Dendritic cell treated with granulocyte-macrophage colony-stimulating factor and Interleukin-4, amounts not matched to agents 40 ng/mL and 50 ng/mL, for 4 days (primary cell): ENCODE data around the gene ARL3.

Experiments used
- H3K27ac Mint-ChIP-seq: one replicate; pipeline ENCODE4 v1.8.0; 2022; ENCODE audit warnings: mild to moderate bottlenecking, mixed read lengths
- H3K27me3 Mint-ChIP-seq: one replicate; pipeline ENCODE4 v1.8.0; 2022; ENCODE audit warnings: mild to moderate bottlenecking, mixed read lengths
- H3K36me3 Mint-ChIP-seq: one replicate; pipeline ENCODE4 v1.8.0; 2022; ENCODE audit warnings: low read depth, mixed read lengths
- H3K4me1 Mint-ChIP-seq: one replicate; pipeline ENCODE4 v1.8.0; 2022; ENCODE audit warnings: low read depth, mixed read lengths
- H3K4me3 Mint-ChIP-seq: one replicate; pipeline ENCODE4 v1.8.0; 2022; ENCODE audit warnings: mild to moderate bottlenecking, moderate library complexity, mixed read lengths
- H3K9me3 Mint-ChIP-seq: one replicate; pipeline ENCODE4 v1.8.0; 2022; ENCODE audit warnings: mixed read lengths
- intact Hi-C: fragments of 100-400 bp; cut with micrococcal nuclease; formaldehyde crosslinking; loops from one replicate; pipeline ENCODE4 v1.15.0; 2022

The ARL3 gene

DNA sequence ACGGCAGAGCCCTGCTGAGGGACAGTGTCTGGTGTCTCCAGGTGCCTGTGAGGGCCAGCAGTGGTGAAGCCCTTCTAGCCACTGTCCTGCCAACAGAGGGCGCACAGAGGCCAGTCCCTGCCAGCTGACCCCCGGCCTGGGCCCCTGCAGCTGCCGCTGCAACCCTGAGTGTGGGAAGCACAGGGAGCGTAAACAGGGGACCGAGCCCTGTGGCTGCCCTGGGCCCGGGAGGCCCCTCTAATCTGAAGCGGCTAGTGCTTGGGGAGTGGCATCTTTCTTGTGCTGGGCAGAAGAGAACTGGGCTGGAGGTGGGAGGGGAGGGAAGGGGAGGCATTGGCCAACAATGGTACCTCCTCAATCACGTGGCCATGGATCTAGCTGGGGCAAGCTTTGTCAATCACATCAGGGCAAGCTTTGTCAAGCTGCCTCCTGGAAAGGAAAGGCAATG lies 35.3 kb downstream of the ARL3 start:
- H3K4me3 Mint-ChIP-seq: peak overlapping the region; percentile 63
- intact Hi-C loops: loop anchor here (2.0 kb wide), 1 partner anchor 34 kb away; no protein-coding TSS in a partner anchor
- peaks cover 57% of the 10 kb centered on the region for H3K4me1 Mint-ChIP-seq
- H3K36me3 Mint-ChIP-seq: peaks cover 37% of the 10 kb centered on the region
- H3K27ac Mint-ChIP-seq: peak overlapping the region; percentile 94
- no peaks in the 10 kb centered on the region for H3K9me3 Mint-ChIP-seq
- no peaks in the 10 kb centered on the region for H3K27me3 Mint-ChIP-seq

DNA sequence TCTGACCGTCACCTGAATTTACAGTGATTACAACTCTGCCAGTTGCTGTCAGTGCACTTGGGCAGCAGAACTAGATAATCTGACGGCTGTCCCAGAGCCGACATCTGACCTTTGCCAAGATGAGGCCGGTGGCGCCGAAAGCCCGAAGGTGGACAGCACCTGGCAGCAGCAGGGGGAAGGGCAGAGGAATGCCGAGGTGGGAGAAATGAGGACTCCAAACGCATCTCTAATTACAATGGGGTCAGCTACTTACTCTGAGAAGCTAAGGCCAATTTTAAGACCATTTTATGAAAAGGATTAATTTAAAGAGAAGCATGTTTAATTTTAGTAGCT lies 36.2 kb downstream of the ARL3 start:
- no peaks in the 10 kb centered on the region for H3K9me3 Mint-ChIP-seq
- intact Hi-C loops: loop anchor here (2.0 kb wide), 1 partner anchor 35 kb away; no protein-coding TSS in a partner anchor
- H3K4me1 Mint-ChIP-seq: peaks cover 58% of the 10 kb centered on the region
- H3K27ac Mint-ChIP-seq: peak overlapping the region; percentile 94
- no peak overlapping the region for H3K4me3 Mint-ChIP-seq
- peaks cover 30% of the 10 kb centered on the region for H3K36me3 Mint-ChIP-seq
- H3K27me3 Mint-ChIP-seq: no peaks in the 10 kb centered on the region

DNA sequence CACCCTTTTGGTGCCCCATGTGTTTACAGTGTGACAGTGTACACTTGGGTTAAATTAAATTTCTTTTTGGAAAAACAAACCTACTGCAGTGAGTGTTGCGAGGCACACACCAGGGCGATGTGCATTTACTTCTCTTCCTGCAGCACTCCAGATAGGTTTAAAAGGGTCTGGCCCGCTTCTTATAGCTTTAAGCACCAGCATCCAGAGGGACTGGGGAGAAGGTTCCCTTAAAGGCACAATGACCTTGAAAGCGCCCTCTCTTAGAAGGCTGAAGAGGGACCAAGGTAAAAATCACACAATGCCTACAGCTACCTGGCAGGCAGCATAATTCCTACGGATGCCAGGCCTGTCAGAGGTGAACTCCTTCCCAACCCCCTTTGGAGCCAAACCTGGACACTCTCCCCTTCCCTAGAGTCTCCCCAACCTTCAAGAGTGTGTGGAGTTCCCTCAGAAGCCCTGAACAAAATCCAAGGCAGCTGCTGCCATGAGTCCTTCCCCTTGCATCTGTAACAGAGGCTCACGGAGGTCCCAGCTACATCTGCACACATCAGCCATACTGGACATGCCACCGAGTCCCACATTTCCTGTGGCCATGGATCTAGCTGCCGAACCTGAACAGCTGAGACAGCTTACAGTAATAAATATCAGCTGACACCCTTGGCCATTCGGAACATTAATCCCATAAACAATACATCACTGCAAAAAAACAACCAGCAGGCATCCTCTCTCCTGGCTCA lies 36.7 kb downstream of the ARL3 start:
- H3K9me3 Mint-ChIP-seq: no peaks in the 10 kb centered on the region
- H3K27me3 Mint-ChIP-seq: no peaks in the 10 kb centered on the region
- intact Hi-C loops: loop anchor here (2.0 kb wide), 1 partner anchor 35 kb away; no protein-coding TSS in a partner anchor
- H3K27ac Mint-ChIP-seq: peak overlapping the region; percentile 94
- peaks cover 27% of the 10 kb centered on the region for H3K36me3 Mint-ChIP-seq
- H3K4me1 Mint-ChIP-seq: peaks cover 64% of the 10 kb centered on the region
- no peak overlapping the region for H3K4me3 Mint-ChIP-seq

DNA sequence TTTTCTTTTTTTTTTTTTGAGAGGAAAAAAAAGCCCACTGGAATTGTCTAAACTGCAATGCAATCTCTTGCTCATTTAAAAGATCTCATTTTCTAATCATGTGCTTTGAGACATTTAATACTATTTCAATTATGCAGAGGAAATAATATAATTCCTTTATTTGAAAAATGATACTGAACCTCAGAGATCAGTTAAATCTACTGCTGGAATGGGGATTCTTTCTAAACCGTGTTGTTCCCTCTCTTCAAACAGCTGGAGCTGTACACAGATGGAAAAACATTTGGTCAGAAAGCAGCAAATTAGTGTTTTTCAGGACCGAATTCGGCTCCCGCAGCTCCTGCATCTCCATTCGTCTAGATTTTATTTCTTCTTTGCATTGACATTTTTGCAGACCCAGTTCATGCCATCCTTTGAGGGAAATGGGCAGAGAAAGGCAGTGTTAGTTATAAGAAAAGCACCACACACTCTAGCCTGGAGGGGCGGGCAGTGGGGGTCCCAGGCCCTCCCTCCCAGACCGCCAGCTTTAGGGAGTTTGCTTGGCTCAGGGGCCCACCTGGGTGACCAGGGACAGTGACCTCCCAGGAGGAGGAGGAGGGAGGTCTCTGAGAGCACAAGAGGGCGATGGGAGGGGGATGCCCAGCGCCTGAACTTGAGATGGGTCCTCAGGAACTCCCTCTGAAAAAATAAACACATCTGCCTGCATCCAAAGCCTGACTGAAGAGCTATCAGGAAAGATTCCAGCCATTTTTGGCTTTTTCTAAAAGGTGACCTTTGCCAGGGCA lies 37.5 kb downstream of the ARL3 start:
- H3K4me1 Mint-ChIP-seq: peaks cover 71% of the 10 kb centered on the region
- H3K4me3 Mint-ChIP-seq: peak overlapping the region; percentile 6

DNA sequence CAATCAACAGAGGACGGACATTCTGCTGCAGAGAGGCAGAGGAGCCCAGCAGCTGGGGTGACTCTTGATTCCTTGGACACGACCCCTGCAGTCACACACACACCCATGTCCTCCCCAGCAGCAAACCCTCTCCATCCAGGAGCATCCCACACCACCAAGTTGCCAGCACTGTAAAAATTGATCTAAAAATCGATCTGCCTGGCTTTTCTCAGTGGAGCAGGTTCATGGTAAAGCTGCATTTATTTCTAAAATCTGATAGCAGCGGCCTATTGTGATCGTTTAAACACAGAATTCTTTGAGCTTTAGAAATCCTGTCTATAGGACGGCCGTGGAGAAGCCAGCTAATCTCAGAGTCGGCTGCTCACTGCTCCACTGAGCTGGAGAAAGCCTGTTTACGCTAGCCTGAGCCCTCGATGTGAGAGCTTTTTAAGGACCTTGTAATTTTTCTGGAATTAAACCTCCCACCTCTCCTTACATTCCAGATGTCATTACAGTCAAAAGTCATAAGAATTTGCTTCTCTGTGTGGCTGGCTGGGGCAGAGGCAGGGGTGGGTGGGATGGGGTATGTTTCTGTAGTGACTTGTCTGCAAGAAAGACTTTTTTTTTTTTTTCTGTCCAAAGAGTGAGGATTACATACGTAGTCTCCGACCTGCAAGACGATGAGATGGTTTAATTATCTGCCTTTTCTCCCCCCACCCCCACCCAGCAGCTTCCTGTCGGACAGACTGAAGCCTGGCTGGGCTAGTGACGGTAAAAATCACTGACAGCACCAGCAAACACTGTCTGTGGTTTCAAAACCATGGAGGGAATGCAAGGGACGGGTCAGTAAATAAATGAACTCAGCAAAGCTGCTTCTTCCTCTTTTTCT lies 38.3 kb downstream of the ARL3 start:
- Mint-ChIP-seq H3K27me3 (no peaks in the 10 kb centered on the region), H3K4me1 (peaks cover 71% of the 10 kb centered on the region), H3K36me3 (peaks cover 11% of the 10 kb centered on the region), H3K27ac (peak overlapping the region; percentile 94), H3K4me3 (peak overlapping the region; percentile 17), H3K9me3 (no peaks in the 10 kb centered on the region)
- intact Hi-C loops: no loop called here

More for the DNA sequence above, 37.5 kb downstream of the ARL3 start:
- peak overlapping the region; percentile 94 for H3K27ac Mint-ChIP-seq
- peaks cover 20% of the 10 kb centered on the region for H3K36me3 Mint-ChIP-seq
- no peaks in the 10 kb centered on the region for H3K27me3 Mint-ChIP-seq
- no peaks in the 10 kb centered on the region for H3K9me3 Mint-ChIP-seq
- intact Hi-C loops: no loop called here

DNA sequence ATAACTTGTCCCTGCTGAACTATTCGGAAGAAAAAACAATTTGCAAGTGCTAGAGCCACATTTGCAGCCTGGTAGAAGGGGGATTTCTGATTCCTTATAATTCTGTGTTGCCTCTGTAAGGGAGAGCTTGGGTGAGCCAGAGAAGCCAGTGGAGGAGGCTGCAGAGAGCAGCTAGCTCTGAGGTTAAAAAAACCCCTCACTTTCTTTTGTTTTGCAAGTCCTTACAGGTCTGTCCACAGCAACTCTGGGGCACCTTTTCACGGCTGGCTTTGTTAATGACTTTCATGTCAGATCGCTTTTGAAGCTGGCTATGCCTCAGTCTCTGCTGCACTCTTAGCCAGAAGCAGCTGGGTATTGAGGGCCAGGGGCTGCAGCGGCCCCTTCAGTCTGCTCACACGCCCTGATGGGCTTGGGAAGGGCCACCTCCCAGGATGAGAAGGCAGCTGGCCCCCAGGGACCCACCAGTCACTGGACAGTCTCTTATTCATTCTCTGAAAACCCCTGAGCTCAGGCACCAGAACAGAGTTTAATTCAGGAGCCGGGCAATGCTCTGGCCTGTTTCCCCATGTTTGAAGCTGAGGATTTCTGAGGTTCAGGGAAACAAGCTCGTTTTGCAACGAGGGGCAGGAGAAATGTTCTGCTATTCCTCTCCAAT lies 39.1 kb downstream of the ARL3 start:
- intact Hi-C loops: no loop called here
- H3K27ac Mint-ChIP-seq: peak overlapping the region; percentile 94
- H3K36me3 Mint-ChIP-seq: peaks cover 4% of the 10 kb centered on the region
- peak overlapping the region; percentile 6 for H3K4me3 Mint-ChIP-seq
- H3K4me1 Mint-ChIP-seq: peaks cover 71% of the 10 kb centered on the region
- H3K27me3 Mint-ChIP-seq: no peaks in the 10 kb centered on the region
- no peaks in the 10 kb centered on the region for H3K9me3 Mint-ChIP-seq

DNA sequence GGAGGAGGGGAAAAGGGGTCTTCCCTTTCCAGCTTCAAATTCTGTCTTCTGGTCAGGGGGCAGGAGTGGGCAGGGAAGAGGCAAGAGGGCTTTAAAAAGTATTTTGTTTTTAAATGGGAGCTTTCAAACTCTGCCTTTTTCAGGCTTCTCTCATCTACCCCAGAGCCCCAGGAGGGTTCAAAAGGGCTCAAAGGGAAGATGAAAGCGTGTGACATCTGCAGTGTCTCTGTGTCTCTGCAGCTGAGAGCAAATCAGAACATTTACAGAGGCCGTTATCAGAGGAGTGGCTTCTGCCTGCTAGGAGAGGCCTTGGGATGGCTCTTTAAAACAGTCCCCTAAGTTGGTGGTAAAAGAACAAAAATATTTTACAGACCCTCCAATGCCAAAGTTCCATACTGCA lies 39.6 kb downstream of the ARL3 start:
- H3K27me3 Mint-ChIP-seq: no peaks in the 10 kb centered on the region
- peak overlapping the region; percentile 87 for H3K4me3 Mint-ChIP-seq
- peak overlapping the region; percentile 94 for H3K27ac Mint-ChIP-seq
- intact Hi-C loops: loop anchor here (1.0 kb wide), 1 partner anchor 28 kb away; no protein-coding TSS in a partner anchor
- H3K9me3 Mint-ChIP-seq: no peaks in the 10 kb centered on the region
- H3K4me1 Mint-ChIP-seq: peaks cover 74% of the 10 kb centered on the region
- no peaks in the 10 kb centered on the region for H3K36me3 Mint-ChIP-seq

DNA sequence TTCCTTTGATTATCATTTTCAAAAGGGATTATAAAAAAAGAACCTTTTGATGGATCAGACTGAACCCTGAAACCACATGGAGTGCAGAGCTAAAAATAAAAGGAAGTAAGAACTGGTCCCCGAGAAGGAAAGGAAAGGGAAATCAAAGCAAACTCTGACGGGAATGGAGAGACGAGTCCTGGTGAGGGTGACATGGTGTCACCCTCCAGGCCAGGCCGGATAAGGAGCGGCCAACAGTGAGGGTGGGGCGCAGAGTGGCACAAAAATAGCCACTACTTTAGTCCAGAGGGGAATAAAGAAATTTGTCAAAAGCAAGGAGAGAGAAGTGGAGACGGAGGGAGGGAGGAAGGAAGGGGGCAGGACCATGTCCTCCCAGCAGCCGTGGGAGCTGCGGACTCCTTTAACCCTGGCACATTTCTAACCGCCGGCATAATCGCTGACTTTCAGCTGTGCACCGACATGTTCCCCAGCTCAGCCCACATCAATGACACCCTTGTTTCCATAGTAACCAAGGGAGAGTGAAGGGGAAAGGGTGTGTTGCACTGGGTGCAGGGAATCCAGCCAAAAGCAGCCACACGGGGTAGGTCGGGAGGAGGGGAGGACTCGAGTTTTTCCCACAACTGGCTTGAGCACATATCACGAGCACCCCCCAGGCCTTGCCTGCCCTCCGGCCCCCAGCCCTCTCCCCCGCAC lies 40.2 kb downstream of the ARL3 start:
- intact Hi-C loops: loop anchor here (1.0 kb wide), 1 partner anchor 28 kb away; no protein-coding TSS in a partner anchor
- Mint-ChIP-seq H3K9me3 (no peaks in the 10 kb centered on the region), H3K27me3 (no peaks in the 10 kb centered on the region), H3K27ac (peak overlapping the region; percentile 94), H3K36me3 (no peaks in the 10 kb centered on the region), H3K4me3 (peak overlapping the region; percentile 87), H3K4me1 (peaks cover 74% of the 10 kb centered on the region)

DNA sequence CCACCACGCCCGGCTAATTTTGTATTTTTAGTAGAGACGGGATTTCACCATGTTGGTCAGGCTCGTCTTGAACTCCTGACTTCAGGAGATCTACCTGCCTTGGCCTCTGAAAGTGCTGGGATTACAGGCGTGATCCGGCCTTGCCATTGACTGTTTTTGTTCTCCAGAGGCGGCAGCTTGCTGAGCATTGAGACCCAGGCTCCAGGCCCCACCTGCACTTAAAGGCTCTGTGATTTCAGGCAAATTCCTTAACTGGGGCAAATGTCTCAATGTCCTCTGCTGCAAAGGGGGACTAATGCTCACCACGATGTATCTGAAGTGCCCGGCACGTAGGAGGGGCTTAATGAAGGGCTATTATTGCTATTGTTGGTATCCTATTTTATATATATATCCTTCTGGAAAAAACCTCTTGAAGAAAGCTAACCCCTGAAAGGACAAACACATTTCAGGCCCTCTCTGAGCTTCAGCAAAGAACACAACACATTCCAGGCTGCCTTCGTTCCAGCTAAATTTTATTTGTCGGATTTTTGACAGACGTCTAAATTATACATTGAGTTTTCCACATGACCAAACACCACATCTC lies 40.9 kb downstream of the ARL3 start:
- Mint-ChIP-seq H3K36me3 (no peaks in the 10 kb centered on the region), H3K9me3 (no peaks in the 10 kb centered on the region), H3K4me1 (peaks cover 73% of the 10 kb centered on the region), H3K27me3 (no peaks in the 10 kb centered on the region), H3K4me3 (peak overlapping the region; percentile 87), H3K27ac (peak overlapping the region; percentile 94)
- intact Hi-C loops: no loop called here

DNA sequence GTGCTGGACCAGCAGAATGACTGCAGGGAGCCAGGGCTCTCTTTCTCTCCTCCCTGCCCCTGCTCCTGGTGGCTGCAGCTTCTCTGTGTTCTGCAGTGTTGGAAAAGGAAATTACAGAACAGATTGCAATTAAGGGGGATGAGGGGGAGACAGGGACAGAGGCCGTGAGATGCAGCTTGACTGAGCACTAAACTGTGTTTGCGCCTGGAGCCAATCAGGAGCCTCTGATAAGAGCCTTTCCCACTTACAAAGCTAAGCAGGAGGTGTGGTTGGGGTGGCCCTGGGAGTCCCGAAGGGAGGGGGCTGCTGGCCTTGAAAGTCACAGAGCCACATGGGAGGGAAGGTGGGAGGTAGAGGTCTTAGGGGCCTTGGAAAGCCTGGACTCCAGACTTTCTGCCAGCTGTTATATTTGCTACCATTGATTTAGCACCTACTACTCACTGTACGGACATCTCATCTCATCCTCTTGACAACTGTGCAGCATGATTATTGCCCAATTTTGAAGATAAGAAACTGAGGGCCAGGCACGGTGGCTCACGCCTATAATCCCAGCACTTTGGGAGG lies 43.2 kb downstream of the ARL3 start:
- no peak overlapping the region for H3K27ac Mint-ChIP-seq
- peaks cover 4% of the 10 kb centered on the region for H3K27me3 Mint-ChIP-seq
- H3K36me3 Mint-ChIP-seq: no peaks in the 10 kb centered on the region
- no peak overlapping the region for H3K4me3 Mint-ChIP-seq
- peaks cover 64% of the 10 kb centered on the region for H3K4me1 Mint-ChIP-seq
- intact Hi-C loops: no loop called here
- no peaks in the 10 kb centered on the region for H3K9me3 Mint-ChIP-seq

DNA sequence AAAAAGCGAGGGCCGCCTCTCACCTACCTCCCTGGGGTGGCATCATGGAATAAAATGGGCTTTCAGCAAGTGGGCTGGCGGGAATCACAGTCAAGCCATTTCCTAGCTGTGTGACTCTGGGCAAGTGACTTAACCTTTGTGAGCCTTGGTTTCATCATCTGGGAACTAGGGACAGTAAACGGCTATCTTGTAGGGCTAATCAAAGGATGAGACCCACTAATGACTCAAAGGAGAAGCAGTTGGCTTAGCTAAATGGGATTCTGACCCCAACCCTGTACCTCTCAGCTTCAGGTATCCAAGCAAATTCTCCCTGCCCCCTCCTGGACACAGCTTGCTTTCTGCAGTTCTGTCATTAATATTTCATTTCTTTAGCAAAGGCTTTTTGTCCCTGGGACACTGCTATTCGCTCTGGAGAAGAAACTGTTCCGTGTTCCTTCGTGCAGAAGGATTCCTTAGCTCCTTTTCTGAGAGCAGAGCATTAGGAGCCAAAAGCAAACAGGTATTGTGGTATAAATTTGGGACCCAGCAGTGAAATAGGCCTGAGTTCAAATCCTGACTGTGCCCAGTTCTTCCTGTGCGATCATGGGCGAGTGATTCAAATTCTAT lies 44.0 kb downstream of the ARL3 start:
- Mint-ChIP-seq H3K27me3 (peaks cover 4% of the 10 kb centered on the region), H3K27ac (peak overlapping the region; percentile 10), H3K4me3 (no peak overlapping the region), H3K36me3 (no peaks in the 10 kb centered on the region), H3K9me3 (no peaks in the 10 kb centered on the region), H3K4me1 (peaks cover 56% of the 10 kb centered on the region)
- intact Hi-C loops: no loop called here
